ENCODE data around the gene PAIP2. TPM values are rescaled to one million over a fixed set of nuclear protein-coding genes. Genes with fewer than 3 reads are reported as not detected.

The PAIP2 gene
- total RNA-seq, 1 donor from 2014 or later = 66.0 TPM

GRCh38 chr5:139413153-139413552, 71.5 kb downstream of the PAIP2 start:
- intact Hi-C loops (cut with DNase I) = no loop called here
- Histone ChIP-seq H3K4me3 (no peak overlapping the region), H3K27ac (no peak overlapping the region), H3K27me3 (no peaks in the 10 kb centered on the region), H3K4me1 (peaks cover 51% of the 10 kb centered on the region), H3K9me3 (no peaks in the 10 kb centered on the region), H3K36me3 (no peaks in the 10 kb centered on the region)
- TF ChIP-seq CTCF (IDR thresholded peaks at IDR 0.05) (no peak), POLR2A (IDR thresholded peaks at IDR 0.05) (no peak), POLR2AphosphoS5 (IDR thresholded peaks at IDR 0.05; ENCODE audit: insufficient read depth in 1 of 2, low read depth in 1 of 2) (no peak)
- no peak for DNase-seq (ENCODE audit: extremely low spot score in 2 of 2)

DNA sequence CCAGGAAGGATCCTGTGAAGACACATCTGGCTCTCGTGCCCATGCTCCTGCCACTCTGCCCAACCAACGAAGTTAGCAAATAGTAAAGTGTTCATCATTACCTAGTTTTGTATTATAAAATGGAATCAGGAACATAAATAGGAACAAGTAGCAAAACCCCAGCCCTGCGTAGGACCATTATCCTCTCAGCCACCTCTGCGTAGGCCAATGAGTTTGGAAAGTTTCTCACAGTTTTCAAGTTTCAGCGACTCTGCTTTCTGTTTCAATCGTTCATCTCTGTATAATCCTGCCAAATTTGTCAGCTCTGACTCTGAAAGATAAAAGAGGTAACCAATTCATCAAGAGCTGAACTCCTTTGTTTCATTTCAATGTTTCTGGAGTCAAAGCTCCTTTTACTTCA, 72.3 kb downstream of the PAIP2 start:
- intact Hi-C loops (cut with DNase I) = no loop called here

GRCh38 chr5:139414581-139415130, 73.0 kb downstream of the PAIP2 start:
- TF ChIP-seq POLR2AphosphoS5 (IDR thresholded peaks at IDR 0.05; ENCODE audit: insufficient read depth in 1 of 2, low read depth in 1 of 2) = no peak
- TF ChIP-seq POLR2A (IDR thresholded peaks at IDR 0.05) = no peak
- no peak for TF ChIP-seq CTCF (IDR thresholded peaks at IDR 0.05)
- H3K27ac ChIP-seq = peak overlapping the region; percentile 37

More for the DNA sequence above, 72.3 kb downstream of the PAIP2 start:
- no peaks in the 10 kb centered on the region for H3K27me3 ChIP-seq
- H3K36me3 ChIP-seq = no peaks in the 10 kb centered on the region
- no peak for DNase-seq (ENCODE audit: extremely low spot score in 2 of 2)
- TF ChIP-seq POLR2A (IDR thresholded peaks at IDR 0.05) (no peak), CTCF (IDR thresholded peaks at IDR 0.05) (no peak), POLR2AphosphoS5 (IDR thresholded peaks at IDR 0.05; ENCODE audit: insufficient read depth in 1 of 2, low read depth in 1 of 2) (no peak)
- peak overlapping the region; percentile 37 for H3K27ac ChIP-seq
- H3K9me3 ChIP-seq = no peaks in the 10 kb centered on the region
- no peak overlapping the region for H3K4me3 ChIP-seq
- peaks cover 51% of the 10 kb centered on the region for H3K4me1 ChIP-seq

DNA sequence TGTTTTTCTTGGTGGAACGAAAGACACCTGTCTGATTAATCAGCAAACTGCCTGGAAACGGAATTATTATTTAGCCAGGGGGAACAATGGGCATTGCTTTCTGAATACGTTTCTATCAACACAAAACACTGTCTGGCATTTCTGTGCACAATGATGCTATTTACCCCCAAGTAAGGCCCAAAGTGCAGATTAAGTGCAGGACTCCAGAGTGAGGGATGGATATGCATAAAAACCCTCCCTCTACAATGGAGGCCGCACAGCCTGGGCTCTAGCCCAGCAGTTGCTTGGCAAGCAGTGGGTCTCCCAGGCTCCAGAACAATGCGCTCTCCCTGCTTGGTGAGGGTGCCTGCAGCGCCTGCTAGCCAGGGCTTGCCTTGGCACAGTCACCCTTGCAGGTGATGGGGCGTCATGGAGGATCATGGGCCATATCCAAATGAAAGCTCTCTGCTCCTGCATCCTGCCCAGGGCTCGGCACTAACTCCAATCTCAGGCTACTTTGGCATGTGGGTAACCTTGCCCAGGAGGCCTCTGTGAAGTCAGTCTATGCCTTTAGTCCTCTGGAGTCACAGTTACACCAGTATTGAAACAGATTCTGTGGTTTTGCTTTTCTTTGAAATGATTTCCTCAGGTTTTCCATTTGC, 73.7 kb downstream of the PAIP2 start:
- TF ChIP-seq POLR2AphosphoS5 (IDR thresholded peaks at IDR 0.05; ENCODE audit: insufficient read depth in 1 of 2, low read depth in 1 of 2) = peak in 1 of 2 donors; percentile 18
- no peak for TF ChIP-seq POLR2A (IDR thresholded peaks at IDR 0.05)
- no peak for TF ChIP-seq CTCF (IDR thresholded peaks at IDR 0.05)
- Histone ChIP-seq H3K9me3 (no peaks in the 10 kb centered on the region), H3K4me1 (peaks cover 47% of the 10 kb centered on the region), H3K27ac (no peak overlapping the region), H3K36me3 (no peaks in the 10 kb centered on the region), H3K27me3 (no peaks in the 10 kb centered on the region), H3K4me3 (no peak overlapping the region)
- intact Hi-C loops (cut with DNase I) = no loop called here
- DNase-seq (ENCODE audit: extremely low spot score in 2 of 2) = no peak

More at GRCh38 chr5:139414581-139415130, 73.0 kb downstream of the PAIP2 start:
- intact Hi-C loops (cut with DNase I) = no loop called here
- Histone ChIP-seq H3K36me3 (no peaks in the 10 kb centered on the region), H3K4me3 (no peak overlapping the region), H3K9me3 (no peaks in the 10 kb centered on the region), H3K27me3 (no peaks in the 10 kb centered on the region), H3K4me1 (peaks cover 51% of the 10 kb centered on the region)
- no peak for DNase-seq (ENCODE audit: extremely low spot score in 2 of 2)

DNA sequence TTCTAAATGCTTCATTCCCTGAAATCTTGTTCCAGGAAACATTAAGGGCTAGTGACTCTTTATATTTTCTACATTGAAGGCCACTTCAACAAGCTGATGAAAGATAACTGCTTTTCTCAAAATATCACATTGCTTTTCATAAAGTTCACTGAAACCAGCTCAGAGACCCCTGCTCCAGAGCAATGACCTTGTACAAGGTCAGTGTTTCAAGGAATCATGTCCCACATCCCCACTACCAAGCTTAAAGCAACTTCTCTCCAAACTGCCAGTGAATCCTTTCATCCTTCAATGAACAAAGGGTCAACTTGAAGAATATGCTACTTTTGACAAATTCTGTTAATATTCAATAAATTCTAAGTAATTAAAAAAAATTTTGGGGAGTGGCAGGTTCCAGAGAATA, 74.2 kb downstream of the PAIP2 start:
- Histone ChIP-seq H3K27me3 (no peaks in the 10 kb centered on the region), H3K4me3 (no peak overlapping the region), H3K9me3 (no peaks in the 10 kb centered on the region), H3K4me1 (peaks cover 41% of the 10 kb centered on the region), H3K27ac (no peak overlapping the region), H3K36me3 (no peaks in the 10 kb centered on the region)
- intact Hi-C loops (cut with DNase I) = no loop called here
- no peak for DNase-seq (ENCODE audit: extremely low spot score in 2 of 2)
- no peak for TF ChIP-seq CTCF (IDR thresholded peaks at IDR 0.05)
- TF ChIP-seq POLR2AphosphoS5 (IDR thresholded peaks at IDR 0.05; ENCODE audit: insufficient read depth in 1 of 2, low read depth in 1 of 2) = no peak
- no peak for TF ChIP-seq POLR2A (IDR thresholded peaks at IDR 0.05)
